Measurements from ENCODE around the gene TMEM43. TPM values are rescaled to one million over a fixed set of nuclear protein-coding genes. Genes with fewer than 3 reads are reported as not detected.

TMEM43 gene
- total and polyA plus RNA-seq, 9 donors: 72.0 to 104 (median 87.3) TPM

GRCh38 chr3:14150491-14151230 is 25.8 kb downstream of the TMEM43 start:
- no peak for DNase-seq
- Histone ChIP-seq H3K36me3 (no peaks in the 10 kb centered on the region), H3K4me3 (no peak overlapping the region), H3K27me3 (no peaks in the 10 kb centered on the region), H3K27ac (no peak overlapping the region), H3K4me1 (ENCODE audit: insufficient read depth) (no peaks in the 10 kb centered on the region), H3K9me3 (no peaks in the 10 kb centered on the region)
- TF ChIP-seq EP300 (IDR thresholded peaks at IDR 0.05) (no peak), POLR2A (IDR thresholded peaks at IDR 0.05) (no peak), CTCF (IDR thresholded peaks at IDR 0.05) (no peak)
- intact Hi-C loops (cut with DNase I): no loop called here
- WGBS, 3 donors: 90 to 94% (median 93%) methylated on average over 9 of the region's 9 CpGs

GRCh38 chr3:14151471-14152083 is 26.7 kb downstream of the TMEM43 start:
- TF ChIP-seq EP300 (IDR thresholded peaks at IDR 0.05) (no peak), POLR2A (IDR thresholded peaks at IDR 0.05) (no peak), CTCF (IDR thresholded peaks at IDR 0.05) (no peak)
- WGBS, 3 donors: 89 to 92% (median 89%) methylated on average over 12 of the region's 12 CpGs
- intact Hi-C loops (cut with DNase I): no loop called here
- Histone ChIP-seq H3K27me3 (no peaks in the 10 kb centered on the region), H3K27ac (no peak overlapping the region), H3K9me3 (no peaks in the 10 kb centered on the region), H3K4me1 (ENCODE audit: insufficient read depth) (no peaks in the 10 kb centered on the region), H3K4me3 (no peak overlapping the region), H3K36me3 (no peaks in the 10 kb centered on the region)
- no peak for DNase-seq

GRCh38 chr3:14152233-14152962 is 27.5 kb downstream of the TMEM43 start:
- WGBS, 3 donors: 71 to 84% (median 76%) methylated on average over 11 of the region's 11 CpGs

More at GRCh38 chr3:14152233-14152962, 27.5 kb downstream of the TMEM43 start:
- no peak for TF ChIP-seq CTCF (IDR thresholded peaks at IDR 0.05)
- TF ChIP-seq EP300 (IDR thresholded peaks at IDR 0.05): no peak
- no peak for TF ChIP-seq POLR2A (IDR thresholded peaks at IDR 0.05)
- Histone ChIP-seq H3K27ac (no peak overlapping the region), H3K27me3 (no peaks in the 10 kb centered on the region), H3K9me3 (no peaks in the 10 kb centered on the region), H3K4me3 (no peak overlapping the region), H3K4me1 (ENCODE audit: insufficient read depth) (no peaks in the 10 kb centered on the region), H3K36me3 (no peaks in the 10 kb centered on the region)
- intact Hi-C loops (cut with DNase I): no loop called here
- no peak for DNase-seq
